Left ventricle myocardium superior (tissue), 1 donor: Measurements from ENCODE around the gene MALRD1. TPM values are rescaled to one million over a fixed set of nuclear protein-coding genes. Genes with fewer than 3 reads are reported as not detected.
"Not testable (repeated sequence)": the region's sequence is repeated elsewhere in the genome, so short reads cannot be mapped to it uniquely, and the experiment has no call there.

Experiments used
- ATAC-seq: fragments of 200-7000 bp; cut with Tn5 transposase; one replicate; pipeline ENCODE4 v1.9.1; 2020; ENCODE audit warnings: mild to moderate bottlenecking, moderate library complexity
- DNase-seq: peaks from one replicate; pipeline ENCODE4 v3.0.0-alpha.2; 2020
- intact Hi-C: fragments of 100-400 bp; cut with micrococcal nuclease; formaldehyde crosslinking; loops from one replicate; pipeline ENCODE4 v1.11.0; 2022
- total RNA-seq: library from RNA; stranded (reverse); fragmentation: NEBNext Ultra II Directional; extraction: Animal tissue kit (Norgen Biotek cat#: 25700); gene quantifications from one replicate; pipeline ENCODE4 v1.2.1, GENCODE V29; 2021
- donor health status: DM: no; HTN: yes; CAD: no; lungs with severe emphysema.

MALRD1 gene
- total RNA-seq, 1 donor from 2014 or later = 0.99 TPM

DNA sequence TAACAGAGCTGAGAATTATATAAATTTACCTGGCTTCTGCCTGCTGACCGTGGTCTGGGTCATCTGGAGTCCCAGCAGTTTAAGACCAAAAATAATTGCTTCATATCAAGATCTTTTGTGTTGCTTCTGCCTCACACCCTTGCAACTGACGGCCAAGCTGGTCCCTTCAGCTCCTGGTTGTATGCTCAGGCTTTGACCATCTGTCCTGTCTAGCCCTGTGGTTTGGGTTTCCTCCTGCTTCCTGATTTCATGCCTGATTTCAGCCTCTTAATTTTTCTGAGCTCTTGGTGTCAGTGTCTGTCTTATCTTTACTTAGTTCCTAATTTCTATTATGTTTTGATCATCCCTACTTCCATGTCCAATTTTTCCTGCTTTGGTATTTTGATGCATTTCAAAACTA, 679.8 kb downstream of the MALRD1 start:
- ATAC-seq (no peak), DNase-seq (no peak)
- intact Hi-C loops = no loop called here

DNA sequence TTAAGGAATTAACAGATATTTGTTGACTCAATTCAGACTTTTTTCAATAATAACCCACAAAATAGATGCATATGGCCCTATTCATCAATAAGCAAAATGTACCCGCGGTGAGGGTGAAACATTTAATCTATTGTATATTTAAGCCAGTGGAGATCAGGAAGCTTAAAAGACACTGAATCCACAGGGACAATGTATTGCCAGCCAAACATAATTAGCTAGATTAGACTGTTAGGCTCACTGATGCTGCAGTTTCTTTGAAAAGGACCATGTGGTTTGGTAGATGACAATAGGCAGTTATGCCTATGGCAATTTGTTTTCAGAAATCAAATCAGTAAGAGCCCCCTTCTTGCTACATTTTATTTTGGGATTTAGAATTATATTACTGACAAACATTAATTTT, 680.4 kb downstream of the MALRD1 start:
- DNase-seq (no peak), ATAC-seq (no peak)
- intact Hi-C loops = no loop called here

DNA sequence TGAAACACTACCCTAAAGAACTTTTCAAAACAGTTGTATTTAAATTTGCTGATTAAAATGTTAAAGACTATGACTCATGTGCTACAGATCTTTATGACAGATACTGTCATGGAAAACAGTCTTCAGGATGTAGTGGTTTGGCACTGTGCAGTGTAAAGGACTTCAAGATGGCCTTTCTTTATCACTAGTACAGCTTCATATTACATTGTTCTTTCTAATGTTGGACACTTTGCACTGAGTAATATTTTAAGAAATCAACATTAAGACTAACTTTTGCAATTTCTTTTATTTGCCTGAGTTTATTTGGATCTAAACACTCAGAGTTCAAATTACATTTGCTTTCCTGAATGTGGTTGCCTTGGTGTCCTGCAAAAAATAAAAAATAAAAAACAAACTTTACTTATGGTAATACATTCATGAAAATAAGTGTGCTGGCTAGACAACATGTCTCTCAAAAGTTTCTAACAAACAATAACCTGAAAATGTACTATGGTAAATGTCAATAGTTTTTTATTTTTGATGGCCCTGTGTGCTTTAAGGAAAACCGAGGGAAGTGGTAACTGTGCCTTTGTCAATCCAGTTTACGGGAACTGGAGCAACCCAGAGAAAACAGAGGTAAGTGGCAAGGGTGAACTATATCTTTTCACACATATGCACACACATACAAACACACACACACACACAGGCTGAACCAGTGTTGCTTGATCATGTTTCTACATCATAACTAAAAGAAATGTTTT, 681.7 kb downstream of the MALRD1 start:
- no peak for DNase-seq
- intact Hi-C loops = no loop called here
- no peak for ATAC-seq

DNA sequence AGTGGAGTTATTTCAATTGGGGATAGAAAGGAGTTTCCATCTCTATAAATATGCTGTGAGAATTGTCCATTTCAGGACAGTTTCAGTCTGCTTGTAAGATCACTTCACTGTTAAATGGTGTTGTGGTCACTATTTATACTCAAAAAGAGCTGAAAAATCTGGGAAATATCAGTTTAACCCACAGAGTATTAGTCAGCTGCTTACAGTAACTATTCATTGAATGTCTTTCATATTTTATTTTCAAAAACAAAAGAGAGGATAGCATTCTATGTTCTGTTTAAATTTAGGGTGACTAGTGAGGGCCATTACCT, 682.3 kb downstream of the MALRD1 start:
- no peak for DNase-seq
- no peak for ATAC-seq
- intact Hi-C loops = no loop called here

DNA sequence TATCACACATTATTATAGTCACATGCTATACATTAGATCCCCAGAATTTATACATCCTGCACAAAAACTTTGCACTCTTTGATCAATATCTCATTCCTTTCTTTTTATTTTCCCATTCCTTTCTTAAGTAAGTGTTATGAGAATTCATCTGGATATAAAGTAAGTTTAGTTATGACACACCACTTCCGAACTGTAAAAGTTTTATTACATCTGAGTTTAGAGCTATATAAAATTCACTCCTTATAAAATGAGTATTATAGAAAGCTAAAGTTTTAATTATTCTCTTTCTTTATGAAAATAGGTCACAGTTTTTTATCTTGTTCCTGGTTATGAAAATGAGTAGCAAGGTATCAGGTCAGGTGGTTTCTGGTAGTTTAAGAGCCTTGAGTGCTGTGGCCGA, 683.0 kb downstream of the MALRD1 start:
- DNase-seq = no peak
- intact Hi-C loops = no loop called here
- ATAC-seq = no peak

DNA sequence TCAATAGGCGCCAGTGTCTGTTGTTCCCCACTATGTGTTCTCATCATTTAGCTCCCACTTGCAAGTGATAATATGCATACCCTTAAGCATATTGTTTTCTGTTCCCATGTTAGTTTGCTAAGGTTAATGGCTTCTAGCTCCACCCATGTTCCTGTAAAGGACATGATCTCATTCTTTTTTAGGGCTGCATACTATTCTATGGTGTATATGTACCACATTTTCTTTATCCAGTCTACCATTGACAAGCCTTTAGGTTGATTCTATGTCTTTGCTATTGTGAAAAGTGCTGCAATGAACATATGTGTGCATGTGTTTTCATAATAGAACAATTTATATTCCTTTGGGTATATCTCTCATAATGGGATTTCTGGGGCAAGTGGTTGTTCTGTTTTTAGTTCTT, 689.8 kb downstream of the MALRD1 start:
- DNase-seq = no peak
- intact Hi-C loops = no loop called here
- ATAC-seq = no peak

DNA sequence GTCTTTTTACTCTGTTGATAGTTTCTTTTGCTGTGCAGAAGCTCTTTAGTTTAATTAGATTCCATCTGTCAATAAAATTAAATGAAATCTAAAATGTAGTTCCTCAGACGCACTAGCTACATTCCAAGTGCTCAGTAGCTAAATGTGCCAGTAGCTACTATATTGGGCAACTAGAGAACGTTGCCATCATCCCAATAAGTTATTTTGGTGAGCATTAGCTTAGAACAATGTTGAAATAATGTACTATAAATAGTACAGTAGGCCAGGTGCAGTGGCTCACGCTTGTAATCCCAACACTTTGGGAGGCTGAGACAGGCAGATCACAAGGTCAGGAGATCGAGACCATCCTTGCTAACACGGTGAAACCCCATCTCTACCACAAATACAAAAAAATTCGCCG, 690.6 kb downstream of the MALRD1 start:
- ATAC-seq, DNase-seq, intact Hi-C loops: not testable (repeated sequence)

DNA sequence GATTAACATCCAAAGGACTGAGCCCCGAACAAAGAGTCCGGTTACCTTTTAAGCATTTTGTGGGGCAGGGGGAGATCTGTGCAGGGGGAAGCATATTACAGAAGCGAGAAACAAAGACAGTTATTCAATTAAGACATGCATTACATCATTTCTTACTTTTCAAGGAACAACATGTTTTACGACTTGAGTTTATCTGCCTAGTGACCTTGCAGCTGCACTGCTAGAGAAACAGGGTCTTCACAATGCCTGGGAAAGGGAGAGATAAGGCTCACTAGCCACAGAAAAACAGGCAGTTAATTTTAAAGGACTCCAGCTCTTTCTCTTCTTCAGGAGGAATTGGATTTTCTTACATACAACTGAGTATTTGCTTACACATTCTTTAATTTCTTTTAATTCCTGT, 693.5 kb downstream of the MALRD1 start:
- intact Hi-C loops, DNase-seq, ATAC-seq: not testable (repeated sequence)

DNA sequence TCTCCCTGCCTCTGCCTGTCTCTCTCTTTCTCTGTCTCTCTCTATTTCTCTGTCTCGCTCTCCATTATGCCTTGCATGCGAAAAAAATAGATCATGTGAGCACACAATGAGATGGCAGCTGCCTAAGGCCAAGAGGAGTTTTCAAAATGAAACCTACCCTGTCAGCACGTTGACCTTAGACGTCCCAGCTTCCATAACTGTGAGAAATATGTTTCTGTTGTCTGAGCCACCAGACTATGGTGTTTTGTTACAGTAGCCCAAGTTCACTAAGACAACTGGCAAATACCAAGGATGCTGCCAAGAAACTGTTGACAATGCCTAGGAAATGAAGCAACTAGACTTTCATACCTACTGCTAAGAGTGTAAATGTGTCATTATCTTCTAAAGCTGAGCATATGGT, 697.1 kb downstream of the MALRD1 start:
- ATAC-seq (no peak), DNase-seq (no peak)
- intact Hi-C loops = no loop called here

DNA sequence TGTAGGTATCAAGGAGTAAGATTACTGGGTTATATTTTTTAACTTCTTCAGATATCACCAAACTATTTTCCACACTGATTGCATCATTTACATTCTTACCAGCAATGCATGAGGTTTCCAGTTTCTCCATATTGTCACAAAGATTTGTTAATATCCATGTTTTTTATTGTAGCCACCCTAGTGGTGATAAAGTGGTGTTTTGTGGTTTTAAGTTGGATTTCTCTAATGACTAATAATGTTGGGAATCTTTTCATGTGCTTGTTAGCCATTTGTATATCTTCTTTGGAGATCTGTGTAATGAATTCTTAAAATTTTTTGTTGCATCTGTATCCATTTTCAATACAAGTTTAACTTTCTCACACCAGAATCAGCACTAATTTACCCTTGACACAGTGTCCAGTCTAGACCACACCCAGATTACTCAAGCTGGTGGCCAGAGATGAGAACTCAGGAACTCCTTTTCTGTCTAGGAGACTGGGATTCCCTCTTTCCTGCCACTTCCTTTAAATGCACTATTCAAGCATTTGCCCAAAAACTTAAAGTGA, 700.7 kb downstream of the MALRD1 start:
- no peak for DNase-seq
- no peak for ATAC-seq
- intact Hi-C loops = no loop called here

DNA sequence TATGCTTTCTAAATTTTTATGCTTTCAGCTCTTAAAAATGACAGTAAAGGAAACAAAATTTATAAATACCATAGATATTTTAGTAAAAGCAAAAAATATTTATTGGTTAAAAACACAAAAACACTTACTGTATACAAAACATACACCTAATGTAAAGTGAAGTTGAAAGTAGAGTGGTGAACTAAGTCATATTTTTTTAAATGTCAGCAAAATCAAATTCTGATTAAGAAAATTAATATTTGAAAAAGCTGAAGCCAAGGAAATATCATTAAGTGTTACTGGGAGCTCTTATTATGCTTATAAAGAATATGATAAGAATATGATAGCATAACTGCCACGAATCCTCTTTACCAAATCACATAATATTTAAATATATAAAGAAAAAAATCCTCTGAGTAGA, 702.4 kb downstream of the MALRD1 start:
- intact Hi-C loops = no loop called here
- no peak for DNase-seq
- no peak for ATAC-seq

DNA sequence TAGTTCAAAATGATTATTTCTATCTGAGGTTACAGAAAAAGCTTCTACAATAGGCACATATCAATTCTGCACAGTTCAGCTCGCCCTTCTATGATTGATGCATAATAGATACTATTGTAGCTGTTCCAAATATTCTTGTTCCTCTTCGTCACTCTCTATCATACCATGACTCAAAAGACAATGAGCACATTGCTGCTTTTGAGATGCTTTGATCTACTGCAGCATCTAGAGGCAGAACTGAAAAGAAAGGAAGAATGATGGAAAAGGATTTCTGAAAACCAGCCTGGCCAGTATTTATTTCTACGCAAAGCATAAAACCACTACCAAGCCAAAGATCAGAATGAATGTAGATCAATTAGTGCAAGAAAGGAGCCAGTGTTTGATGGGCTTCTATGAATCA, 708.3 kb downstream of the MALRD1 start:
- no peak for ATAC-seq
- DNase-seq = no peak
- intact Hi-C loops = no loop called here

DNA sequence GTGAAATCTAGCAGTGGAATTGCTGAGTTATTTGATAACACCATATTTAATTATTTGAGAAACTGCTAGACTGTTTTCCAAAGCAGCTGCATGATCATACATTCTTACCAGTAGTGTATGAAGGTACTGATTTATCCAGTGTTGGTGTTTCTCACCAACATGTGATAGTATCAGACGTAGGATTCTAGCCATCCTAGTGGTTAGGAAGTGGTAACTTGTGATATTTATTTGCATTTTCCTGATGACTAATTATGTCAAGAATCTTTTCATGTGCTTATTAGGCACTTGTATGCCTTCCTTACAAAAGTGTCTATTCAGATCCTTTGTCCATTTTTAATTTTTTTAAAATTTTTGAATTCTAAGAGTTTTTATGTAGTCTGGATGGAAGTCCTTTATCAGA, 713.4 kb downstream of the MALRD1 start:
- intact Hi-C loops = no loop called here
- no peak for ATAC-seq
- no peak for DNase-seq

DNA sequence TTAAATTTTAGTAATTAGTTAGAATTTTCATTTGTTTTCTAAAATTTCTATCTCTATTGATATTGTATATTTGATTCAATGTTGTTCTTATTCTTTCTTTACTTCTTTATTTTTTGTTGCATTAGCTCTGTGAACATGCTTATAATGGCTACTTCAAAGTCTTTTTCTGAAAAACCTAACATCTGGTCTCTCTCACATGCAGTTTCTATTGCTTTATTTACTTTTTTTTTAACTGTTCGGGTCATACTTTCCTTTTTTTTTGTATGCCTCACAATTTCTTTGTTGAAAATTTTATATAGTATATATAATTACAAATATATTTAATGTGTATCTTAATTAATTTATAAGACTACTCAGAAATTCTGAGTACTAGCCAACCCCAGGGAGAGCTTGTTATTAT, 715.5 kb downstream of the MALRD1 start:
- no peak for ATAC-seq
- intact Hi-C loops = no loop called here
- no peak for DNase-seq

DNA sequence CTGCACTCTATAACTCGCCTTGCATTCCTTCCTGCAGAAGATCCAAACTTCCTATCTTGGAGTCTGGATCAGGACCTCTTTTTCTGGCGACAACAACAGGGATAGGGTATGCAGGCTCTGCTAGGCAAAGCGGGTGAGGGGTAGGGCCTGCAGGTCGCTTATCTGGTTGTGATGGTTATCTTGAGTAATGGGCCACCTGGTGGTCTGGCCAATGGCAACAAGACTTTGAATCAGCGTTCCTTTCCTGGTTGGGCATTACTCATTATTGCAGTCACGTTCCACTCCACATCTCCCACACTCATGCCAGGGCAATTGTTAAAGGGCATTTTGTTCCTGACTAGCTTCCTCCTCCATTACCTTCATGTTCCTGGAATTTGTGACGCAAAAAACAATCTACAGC, 719.3 kb downstream of the MALRD1 start:
- intact Hi-C loops = no loop called here
- ATAC-seq = no peak
- DNase-seq = no peak

DNA sequence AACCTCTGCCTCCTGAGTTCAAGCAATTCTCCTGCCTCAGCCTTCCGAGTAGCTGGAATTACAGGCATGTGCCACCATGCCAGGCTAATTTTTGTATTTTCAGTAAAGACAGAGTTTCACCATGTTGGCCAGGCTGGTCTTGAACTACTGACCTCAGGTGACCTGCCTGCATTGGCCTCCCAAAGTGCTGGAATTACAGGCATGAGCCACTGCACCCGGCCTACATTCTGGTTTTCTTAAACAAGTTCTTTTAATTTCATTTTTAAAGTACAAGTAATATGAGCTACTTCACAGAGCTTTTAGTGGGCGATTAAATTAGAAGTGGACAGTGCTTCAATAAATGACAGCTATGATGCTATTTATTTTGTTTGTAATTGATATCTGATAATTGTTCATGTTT, 721.2 kb downstream of the MALRD1 start:
- ATAC-seq, intact Hi-C loops, DNase-seq: not testable (repeated sequence)

DNA sequence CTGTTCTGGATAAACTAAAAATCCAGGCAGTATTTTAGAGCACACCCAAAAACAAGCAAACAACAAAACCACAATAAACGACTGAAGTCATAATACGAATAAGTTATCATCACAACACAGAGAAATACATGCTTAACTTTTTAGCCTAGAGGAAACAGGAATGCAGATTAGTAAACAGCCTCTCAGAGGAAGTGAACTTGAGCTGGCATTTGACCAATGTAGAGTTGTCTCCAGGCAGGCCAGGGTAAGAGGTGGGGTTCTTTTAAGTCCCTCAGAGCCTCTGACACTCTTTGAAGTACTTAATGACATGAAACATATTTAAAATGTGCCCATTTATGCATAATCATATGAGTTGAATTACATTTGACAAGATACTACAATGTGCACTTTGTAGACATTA, 724.4 kb downstream of the MALRD1 start:
- no peak for ATAC-seq
- intact Hi-C loops = no loop called here
- no peak for DNase-seq

DNA sequence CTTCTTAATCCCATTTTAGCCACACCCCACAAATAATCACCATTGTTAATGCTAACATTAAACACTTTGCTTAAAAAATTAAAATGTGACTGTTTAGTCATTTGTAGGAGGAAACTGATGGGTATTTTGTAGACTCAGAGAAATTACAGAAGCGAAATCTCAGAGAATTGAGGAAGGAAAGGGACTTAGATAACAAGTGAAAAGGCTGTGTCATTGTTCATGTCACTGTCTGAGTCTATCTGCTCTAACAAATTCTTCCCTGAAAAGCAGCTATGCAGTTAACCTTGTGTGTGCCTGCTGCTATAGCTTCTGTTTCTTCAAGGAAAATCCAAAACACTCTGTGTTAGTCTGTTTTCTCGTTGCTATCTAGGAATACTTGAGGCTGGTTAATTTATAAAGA, 726.7 kb downstream of the MALRD1 start:
- no peak for DNase-seq
- no peak for ATAC-seq
- intact Hi-C loops = no loop called here

DNA sequence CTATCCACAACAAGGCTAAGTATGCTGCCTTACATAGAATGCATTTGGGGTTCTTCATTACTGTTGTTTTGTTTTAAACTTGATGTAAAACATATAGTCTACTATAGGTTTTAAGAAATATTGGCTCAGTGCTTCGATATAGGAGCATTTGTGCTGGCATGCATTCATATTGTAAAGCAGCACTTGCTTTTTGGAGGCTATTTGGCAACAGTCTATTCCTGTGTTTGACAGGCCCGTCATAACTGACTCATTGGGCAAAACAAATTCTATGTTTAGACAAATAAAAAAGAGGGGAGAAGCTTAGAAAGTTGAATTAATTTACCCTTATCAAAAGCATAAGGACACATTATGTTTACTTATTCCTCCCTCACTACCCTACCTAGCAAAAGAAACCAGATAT, 729.2 kb downstream of the MALRD1 start:
- intact Hi-C loops = no loop called here
- no peak for ATAC-seq

DNA sequence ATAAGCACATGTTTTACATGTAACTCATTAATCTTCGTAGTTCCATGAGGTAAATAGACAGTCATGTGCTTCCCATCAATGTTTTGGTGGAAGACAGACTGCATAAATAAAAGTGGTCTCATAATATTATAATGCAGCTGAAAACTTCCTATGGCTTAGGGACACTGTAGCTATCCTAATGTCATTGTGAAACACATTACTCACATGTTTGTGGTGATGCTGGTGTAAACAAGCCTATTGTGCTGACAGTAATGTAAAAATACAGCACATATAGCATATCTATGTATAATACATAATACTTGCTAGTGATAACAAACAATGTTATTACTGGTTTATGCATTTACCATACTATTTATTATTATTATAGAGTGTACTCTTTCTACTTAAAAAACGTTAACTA, 730.4 kb downstream of the MALRD1 start:
- intact Hi-C loops = no loop called here
- no peak for ATAC-seq

More for the DNA sequence above, 729.2 kb downstream of the MALRD1 start:
- no peak for DNase-seq

DNA sequence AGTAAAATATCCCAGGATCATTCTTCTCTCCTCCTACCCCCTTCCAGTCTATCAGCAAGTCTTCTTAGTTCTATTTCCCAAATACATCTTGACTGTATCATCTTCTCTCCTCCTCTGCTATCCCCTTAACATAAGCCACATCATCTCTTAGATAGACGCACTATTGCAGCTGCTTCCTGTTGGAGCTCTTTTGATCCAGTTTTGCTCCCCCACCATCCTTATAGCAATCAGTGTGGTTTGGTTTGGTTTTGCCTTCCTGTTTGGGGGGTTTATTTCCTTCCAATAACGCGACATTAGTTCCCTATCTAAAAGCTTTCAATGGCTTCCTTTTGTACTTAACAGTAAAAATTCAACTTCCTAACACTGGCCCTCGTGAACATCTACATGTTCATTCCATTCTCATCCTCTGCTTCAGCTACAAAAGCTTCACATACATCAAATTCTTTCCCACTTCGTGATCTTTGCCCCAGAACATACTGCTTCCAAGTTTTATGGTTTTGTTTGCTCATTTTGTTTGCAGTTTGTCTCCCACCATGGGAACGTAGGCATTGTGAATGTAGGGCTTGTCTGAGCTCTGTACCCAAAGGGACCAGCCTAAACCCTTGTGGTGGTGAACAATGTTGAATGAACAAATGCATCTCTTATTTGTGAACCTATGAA, 734.0 kb downstream of the MALRD1 start:
- DNase-seq (no peak), ATAC-seq (no peak)
- intact Hi-C loops = no loop called here

More for the DNA sequence above, 730.4 kb downstream of the MALRD1 start:
- no peak for DNase-seq
